A549 (cell line): Measurements from ENCODE around the gene CPB1. TPM values are rescaled to one million over a fixed set of nuclear protein-coding genes. Genes with fewer than 3 reads are reported as not detected.

Experiments used
- ATAC-seq, 2 experiments: fragments of 200-7000 bp in 1 of 2; fragments of >200 bp in 1 of 2; cut with Nextera tagmentation in 1 of 2; cut with Tn5 transposase in 1 of 2; 3 replicates each; pipeline versions ENCODE4 v1.8.0 to v1.9.1; 2018 to 2020; ENCODE audit warnings: mild to moderate bottlenecking in 1 of 2, moderate library complexity in 1 of 2
- CTCF ChIA-PET: fragments of 300-600 bp; sonication (Branson Sonifier 250); formaldehyde crosslinking; extraction: SDS; loops from one replicate; lab custom pipeline; 2021; ENCODE audit warnings: antibody characterized with exemption, inconsistent platforms; lab: Yijun Ruan, JAX
- POLR2A ChIA-PET: fragments of 350-600 bp; formaldehyde crosslinking; extraction: SDS; loops from one replicate; lab custom pipeline; 2021; ENCODE audit warnings: antibody characterized with exemption, inconsistent platforms; lab: Yijun Ruan, JAX
- DNase-seq, 2 experiments: peaks; one replicate each; pipeline versions ENCODE4 v3.0.0 to v3.0.0-alpha.2; 2011 to 2016; ENCODE audit warnings: low read depth in 1 of 2, low spot score in 1 of 2
- FAIRE-seq: peaks from 2 replicates; lab custom pipeline; 2011; peaks lifted over from hg19 to GRCh38; lab: Jason Lieb, UNC
- H3K27ac ChIP-seq, 2 experiments: fragments of >200 bp; sonication (Bioruptor Twin); formaldehyde crosslinking; 3 replicates each; pipeline ENCODE4 v1.5.1; 2016 to 2017
- H3K4me1 ChIP-seq: fragments of >200 bp; sonication (Bioruptor Twin); formaldehyde crosslinking; 3 replicates; pipeline ENCODE4 v1.6.1; 2016
- H3K4me2 ChIP-seq: fragments of >200 bp; sonication (Bioruptor Twin); formaldehyde crosslinking; 3 replicates; pipeline ENCODE4 v1.6.1; 2016
- H3K4me3 ChIP-seq: fragments of >200 bp; sonication (Bioruptor Twin); formaldehyde crosslinking; 3 replicates; pipeline ENCODE4 v1.5.1; 2016
- H3K9me3 ChIP-seq: fragments of >200 bp; sonication (Bioruptor Twin); formaldehyde crosslinking; 3 replicates; pipeline ENCODE4 v1.6.1; 2016
- ATOH8 ChIP-seq: fragments of 250-450 bp; sonication (Bioruptor Pico); IDR thresholded peaks from 2 replicates; pipeline ENCODE4 v1.5.0; 2020; ENCODE audit warnings: low read depth, mild to moderate bottlenecking, moderate library complexity
- BCL3 ChIP-seq: fragments of >200 bp; sonication (Bioruptor Twin); formaldehyde crosslinking; IDR thresholded peaks from 3 replicates; pipeline ENCODE4 v1.6.1; 2016
- BHLHE40 ChIP-seq: IDR thresholded peaks from 2 replicates; pipeline ENCODE4 v1.6.1; 2012; ENCODE audit warnings: low read depth, low read length, inconsistent platforms
- CHD2 ChIP-seq: fragments of 150-350 bp; IDR thresholded peaks from 2 replicates; pipeline ENCODE4 v1.6.1; 2014; ENCODE audit warnings: low read length; ENCODE audit not compliant: partially characterized antibody
- E2F6 ChIP-seq: IDR thresholded peaks from 2 replicates; pipeline ENCODE4 v1.6.1; 2012; ENCODE audit warnings: low read depth, borderline replicate concordance
- EHF ChIP-seq: fragments of 250-450 bp; sonication (Bioruptor Pico); IDR thresholded peaks from 2 replicates; pipeline ENCODE4 v1.5.0; 2020; ENCODE audit warnings: mild to moderate bottlenecking
- ELK1 ChIP-seq: fragments of 150-350 bp; IDR thresholded peaks from 2 replicates; pipeline ENCODE4 v1.6.1; 2014; ENCODE audit warnings: low read depth, mild to moderate bottlenecking, low read length
- EP300 ChIP-seq, 2 experiments: fragments of >200 bp; sonication (Bioruptor Twin); formaldehyde crosslinking; IDR thresholded peaks; 2 replicates in 1 of 2; 3 replicates in 1 of 2; pipeline ENCODE4 v1.6.1; 2016 to 2017
- FOSL2 ChIP-seq, 2 experiments: fragments of 450-650 bp in 1 of 2; fragments of >200 bp in 1 of 2; sonication (Bioruptor Twin) in 1 of 2; formaldehyde crosslinking; IDR thresholded peaks; 2 replicates each; pipeline versions ENCODE4 v1.5.0 to v1.6.1; 2016 to 2020; ENCODE audit warnings: mild to moderate bottlenecking in 1 of 2, moderate library complexity in 1 of 2
- FOXS1 ChIP-seq: fragments of 250-450 bp; sonication (Bioruptor Pico); IDR thresholded peaks from 2 replicates; pipeline ENCODE4 v1.5.0; 2020; ENCODE audit warnings: mild to moderate bottlenecking, moderate library complexity
- HOXA7 ChIP-seq: fragments of 250-450 bp; sonication (Bioruptor Pico); IDR thresholded peaks from 2 replicates; pipeline ENCODE4 v1.5.0; 2020; ENCODE audit warnings: mild to moderate bottlenecking, moderate library complexity
- JUN ChIP-seq, 2 experiments: fragments of >200 bp; sonication (Bioruptor Twin); formaldehyde crosslinking; IDR thresholded peaks; 2 replicates in 1 of 2; 3 replicates in 1 of 2; pipeline ENCODE4 v1.6.1; 2016 to 2017
- KDM5A ChIP-seq: fragments of 200-600 bp; sonication (generic); IDR thresholded peaks from 2 replicates; pipeline ENCODE4 v1.6.1; 2016; ENCODE audit warnings: antibody characterized with exemption, mild to moderate bottlenecking
- MAFK ChIP-seq: fragments of 450-650 bp; IDR thresholded peaks from 2 replicates; pipeline ENCODE4 v1.6.1; 2014; ENCODE audit not compliant: partially characterized antibody
- NPAS2 ChIP-seq: fragments of 250-450 bp; sonication (Bioruptor Pico); IDR thresholded peaks from 2 replicates; pipeline ENCODE4 v1.8.0; 2022; ENCODE audit warnings: mild to moderate bottlenecking, moderate library complexity, borderline replicate concordance
- PHF8 ChIP-seq: fragments of 200-600 bp; sonication (generic); IDR thresholded peaks from 2 replicates; pipeline ENCODE4 v1.6.1; 2016; ENCODE audit warnings: low read depth, mild to moderate bottlenecking, antibody characterized with exemption, moderate library complexity, borderline replicate concordance
- POLR2AphosphoS2 ChIP-seq: conservative IDR thresholded peaks from 2 replicates; pipeline ENCODE4 v1.6.1; 2012; ENCODE audit warnings: low read length, improper control_type of control experiment, inconsistent platforms
- RAD21 ChIP-seq, 2 experiments: fragments of >200 bp in 1 of 2; sonication (Bioruptor Twin) in 1 of 2; formaldehyde crosslinking in 1 of 2; IDR thresholded peaks in 1 of 2; conservative IDR thresholded peaks in 1 of 2; 2 replicates in 1 of 2; 3 replicates in 1 of 2; pipeline ENCODE4 v1.6.1; 2012 to 2018; ENCODE audit warnings: inconsistent platforms in 1 of 2
- RCOR1 ChIP-seq: fragments of 150-350 bp; IDR thresholded peaks from 2 replicates; pipeline ENCODE4 v1.6.1; 2014; ENCODE audit warnings: antibody characterized with exemption, low read length, low read depth
- SREBF2 ChIP-seq: fragments of 450-650 bp; IDR thresholded peaks from 2 replicates; pipeline ENCODE4 v1.6.1; 2014; ENCODE audit warnings: mild to moderate bottlenecking, moderate library complexity
- TP53 ChIP-seq: fragments of 250-450 bp; sonication (Bioruptor Pico); IDR thresholded peaks from 2 replicates; pipeline ENCODE4 v1.5.0; 2021; ENCODE audit warnings: mild to moderate bottlenecking, moderate library complexity
- USF2 ChIP-seq: fragments of 450-650 bp; IDR thresholded peaks from 2 replicates; pipeline ENCODE4 v1.6.1; 2014; ENCODE audit warnings: antibody characterized with exemption
- WGBS: methylation state at CpG from one replicate; pipeline ENCODE4 v1.1.6; 2017; ENCODE audit errors: missing lambda C conversion rate; 5-methylcytosine and 5-hydroxymethylcytosine counted together
- polyA plus RNA-seq, 4 experiments: library from polyadenylated mRNA; depleted of rRNA in 3 of 4; stranded (reverse); fragments of >200 nt; fragmentation: RNase III in 1 of 4; extraction: RNeasy Plus Mini Kit Qiagen cat#74134 plus additional on column Dnase treatment in 1 of 4; gene quantifications; 2 replicates in 3 of 4; 3 replicates in 1 of 4; pipeline ENCODE4 v1.2.3, GENCODE V29; 2011 to 2017

Gene CPB1
- polyA plus RNA-seq, 2 of the 4 experiments (the other 2 are of a cell fraction), result not detected

- H3K27ac ChIP-seq, result no peak overlapping the region
- TF ChIP-seq FOXS1 (CRISPR knock-in tag) (no peak), CHD2 (no peak), ATOH8 (CRISPR knock-in tag) (no peak), JUN (IDR thresholded peaks at IDR 0.05) (no peak), MAFK (no peak), FOSL2 (IDR thresholded peaks at IDR 0.05) (no peak), FOSL2 (CRISPR knock-in tag; IDR thresholded peaks at IDR 0.05) (no peak), E2F6 (no peak), USF2 (no peak), KDM5A (no peak), HOXA7 (no peak), SREBF2 (no peak), BCL3 (no peak), TP53 (CRISPR knock-in tag) (no peak)
- TF ChIP-seq, all 56 proteins: peak for 0
- WGBS, result 59% methylated on average over 6 of the region's 6 CpGs
- CTCF ChIA-PET, result interaction anchor here (1.0 to 1.4 kb wide), 2 partner anchors 13 to 71 kb away, joined by 3 read pairs; no protein-coding TSS in a partner anchor
- Histone ChIP-seq H3K4me2 (no peak overlapping the region), H3K9me3 (no peaks in the 10 kb centered on the region), H3K4me3 (no peak overlapping the region), H3K4me1 (peaks cover 5% of the 10 kb centered on the region; the same call in 1 of the 3 replicates)
- POLR2A ChIA-PET, result no interaction called here
- FAIRE-seq, result no peak
- no peak for ATAC-seq
- DNase-seq, result no peak
These were observed 36.5 kb upstream of the CPB1 start for GRCh38 chr3:148790851-148791735.

GRCh38 chr3:148791920-148792319, 35.7 kb upstream of the CPB1 start:
- ChIA-PET CTCF (interaction anchor here (1.0 to 1.4 kb wide), 2 partner anchors 13 to 70 kb away, joined by 3 read pairs; no protein-coding TSS in a partner anchor), POLR2A (no interaction called here)
- Histone ChIP-seq H3K9me3 (no peaks in the 10 kb centered on the region), H3K4me3 (no peak overlapping the region), H3K27ac (no peak overlapping the region), H3K4me1 (peaks cover 5% of the 10 kb centered on the region; the same call in 1 of the 3 replicates), H3K4me2 (no peak overlapping the region)
- WGBS, result 79% methylated on average over 1 of the region's 1 CpG
- TF ChIP-seq BHLHE40 (no peak), NPAS2 (CRISPR knock-in tag) (no peak), FOXS1 (CRISPR knock-in tag) (no peak), EP300 (IDR thresholded peaks at IDR 0.05) (no peak), RAD21 (conservative IDR thresholded peaks at IDR 0.05 in 1 of 2, IDR thresholded peaks at IDR 0.05 in 1 of 2) (no peak), EHF (CRISPR knock-in tag) (no peak), ELK1 (no peak), FOSL2 (IDR thresholded peaks at IDR 0.05) (no peak), FOSL2 (CRISPR knock-in tag; IDR thresholded peaks at IDR 0.05) (no peak), RCOR1 (no peak), HOXA7 (no peak), CHD2 (no peak), POLR2AphosphoS2 (no peak), PHF8 (no peak)
- no peak for DNase-seq
- FAIRE-seq, result no peak
- ATAC-seq, result no peak
